Stimulated activated CD8-positive, alpha-beta memory T cell treated with anti-CD3 and anti-CD28 coated beads, Interleukin-4, amount 100 ng/mL, for 4 hours (primary cell): Measurements from ENCODE around the gene CASKIN1.
A peak's percentile ranks its signal among the peaks of the same experiment; 100 is the strongest.

Experiments
- DNase-seq, 2 donors: peaks; one replicate each; pipeline ENCODE4 v3.0.0-alpha.2; 2020; ENCODE audit warnings: low read depth in 2 of 2, low spot score in 1 of 2

CASKIN1 gene

DNA sequence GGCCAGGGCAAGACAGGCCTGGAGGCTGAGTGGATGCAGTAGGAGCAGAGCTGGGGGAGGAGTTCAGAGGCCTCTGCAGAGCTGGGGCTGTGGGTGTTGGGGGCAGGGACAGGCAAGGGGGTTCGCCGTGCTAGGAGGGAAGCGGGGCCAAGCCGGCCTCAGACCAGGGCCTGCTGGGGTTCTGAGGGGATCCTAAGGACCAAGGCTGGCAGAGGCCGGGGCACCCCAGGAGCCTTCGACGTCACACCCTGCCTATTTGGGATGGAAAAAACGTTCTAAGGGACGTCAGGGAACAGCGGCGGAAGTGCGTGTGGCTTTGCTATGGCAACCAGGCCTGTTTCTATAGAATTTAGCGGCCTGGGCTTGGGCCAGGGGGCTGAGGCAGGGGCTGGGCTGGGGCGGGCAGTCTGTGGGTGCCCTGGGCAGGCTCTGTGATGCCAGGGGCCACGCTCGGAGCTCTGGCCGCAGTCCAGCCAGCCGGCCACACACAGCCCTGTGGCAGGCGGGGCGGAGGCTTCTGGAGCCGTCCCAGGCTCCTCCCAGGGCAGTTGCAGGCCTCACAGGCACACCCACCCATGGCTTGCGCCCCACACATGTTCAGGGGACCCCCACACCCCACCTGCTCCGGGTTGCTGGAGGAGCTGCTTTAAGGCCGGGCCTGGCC, 37.1 kb downstream of the CASKIN1 start:
- no peak for DNase-seq

DNA sequence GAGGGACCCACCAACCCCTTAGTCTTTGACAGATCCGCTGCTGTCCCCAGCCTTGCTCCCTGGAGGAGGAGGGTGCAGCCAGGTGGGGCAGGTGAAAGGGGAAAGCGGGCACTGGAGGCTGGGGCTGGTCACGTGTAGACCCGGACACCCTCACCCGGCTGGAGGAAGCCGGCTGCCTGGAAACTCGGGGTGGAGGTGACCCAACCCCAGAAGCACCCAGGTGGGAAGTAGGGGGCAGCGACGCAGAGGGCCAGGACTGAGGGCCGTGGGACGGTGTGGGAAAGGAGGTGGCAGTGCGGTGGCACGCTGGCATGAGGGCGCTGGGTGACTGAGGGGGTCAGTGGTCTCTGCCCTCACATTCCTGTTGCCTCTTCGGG, 38.2 kb downstream of the CASKIN1 start:
- no peak for DNase-seq

DNA sequence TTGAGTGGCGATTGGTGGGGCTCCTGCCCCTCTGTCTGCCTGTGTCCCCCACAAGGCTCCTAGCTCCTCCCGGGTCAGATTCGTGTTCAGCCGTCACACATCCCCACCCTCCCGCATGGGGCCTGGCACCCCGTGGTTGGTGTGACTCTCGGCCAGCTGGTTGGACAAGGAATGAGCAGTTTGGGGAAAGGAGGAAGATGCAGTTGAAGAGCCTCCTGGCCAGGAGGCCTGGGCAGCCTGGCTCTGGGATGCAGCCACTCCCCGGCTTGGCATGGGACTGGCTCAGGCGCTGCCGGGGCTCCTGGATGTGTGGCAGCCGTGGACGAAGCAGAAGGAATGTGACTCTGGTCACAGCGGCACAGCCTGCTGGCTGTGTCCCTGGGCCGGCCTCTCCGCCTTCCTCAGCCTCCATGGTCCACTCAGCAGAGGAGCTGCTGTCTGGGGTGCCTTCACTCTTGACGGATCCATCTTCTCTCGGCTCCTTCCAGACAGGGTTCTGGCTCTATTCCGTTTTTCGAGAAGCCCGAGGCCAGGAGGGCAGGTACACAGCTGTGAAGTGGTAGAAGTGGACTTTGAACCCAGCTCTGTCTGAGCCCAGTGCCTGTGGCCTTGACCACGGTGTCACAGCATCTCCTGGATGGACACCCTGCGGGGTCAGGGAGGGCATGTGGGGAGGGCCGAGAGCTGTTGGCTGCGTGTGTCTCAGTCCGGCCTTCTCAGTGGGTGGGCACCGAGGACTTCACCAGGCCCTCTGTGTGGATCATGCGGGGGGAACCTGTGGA, 38.7 kb downstream of the CASKIN1 start:
- DNase-seq: no peak

DNA sequence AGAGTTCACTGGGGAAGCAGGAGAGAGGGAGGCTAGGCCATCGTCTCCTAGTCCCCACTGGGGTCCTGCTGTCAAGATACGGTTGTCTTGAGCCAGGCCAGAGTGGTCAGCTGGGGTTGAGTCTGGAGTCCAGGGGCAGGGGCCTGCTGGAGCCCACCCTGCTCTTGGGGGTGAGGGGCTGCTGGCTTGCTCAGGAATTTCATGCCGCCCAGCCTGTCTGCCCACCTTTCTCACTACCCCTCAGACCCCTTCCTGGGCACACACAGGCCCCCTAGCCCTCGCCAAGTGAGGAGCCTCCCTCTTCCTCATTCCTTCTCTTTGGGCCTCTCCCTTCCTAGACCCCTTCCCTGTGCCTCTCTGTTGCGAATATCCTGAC, 39.6 kb downstream of the CASKIN1 start:
- no peak for DNase-seq

DNA sequence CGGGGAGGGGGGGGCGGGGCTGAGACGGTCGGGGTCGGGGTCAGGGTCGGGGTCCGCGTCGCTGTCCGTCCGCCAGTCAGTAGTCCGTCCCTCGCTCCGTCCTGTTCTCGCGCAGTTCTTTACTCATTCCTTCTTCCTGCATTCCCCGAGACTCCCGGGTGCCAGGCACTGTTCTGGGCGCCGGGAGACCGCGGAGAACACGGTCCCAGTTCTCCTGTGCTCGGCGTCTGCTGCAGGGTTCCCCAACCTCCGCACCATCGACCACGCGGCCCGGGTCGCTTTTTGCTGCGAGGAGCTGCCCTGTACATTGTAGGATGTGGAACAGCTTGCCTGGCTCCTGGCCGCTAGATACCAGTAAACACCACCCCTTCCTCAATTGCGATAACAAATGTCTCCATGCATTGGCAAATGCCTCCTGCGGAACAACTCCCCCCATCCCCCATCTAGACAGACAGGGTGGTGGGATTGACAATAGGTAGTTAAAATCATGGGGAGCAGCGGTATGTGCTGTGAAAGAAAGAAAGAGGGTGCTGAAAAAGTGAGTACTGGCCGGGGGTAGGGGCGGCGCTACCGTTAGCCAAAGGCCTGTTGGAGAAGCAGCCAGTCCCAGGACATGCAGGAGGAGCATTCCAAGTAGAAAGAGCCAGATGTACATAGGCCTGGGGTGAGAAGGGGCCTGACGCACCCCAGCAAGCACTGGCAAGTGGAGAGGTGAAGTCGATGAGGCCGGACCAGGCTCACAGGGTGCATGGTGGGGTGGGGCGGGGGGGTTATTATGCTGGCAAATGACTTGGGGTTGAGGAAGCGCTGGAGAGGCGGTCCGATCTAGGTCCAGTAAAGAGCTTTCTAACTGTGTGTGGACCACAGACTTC, 40.2 kb downstream of the CASKIN1 start:
- no peak for DNase-seq

DNA sequence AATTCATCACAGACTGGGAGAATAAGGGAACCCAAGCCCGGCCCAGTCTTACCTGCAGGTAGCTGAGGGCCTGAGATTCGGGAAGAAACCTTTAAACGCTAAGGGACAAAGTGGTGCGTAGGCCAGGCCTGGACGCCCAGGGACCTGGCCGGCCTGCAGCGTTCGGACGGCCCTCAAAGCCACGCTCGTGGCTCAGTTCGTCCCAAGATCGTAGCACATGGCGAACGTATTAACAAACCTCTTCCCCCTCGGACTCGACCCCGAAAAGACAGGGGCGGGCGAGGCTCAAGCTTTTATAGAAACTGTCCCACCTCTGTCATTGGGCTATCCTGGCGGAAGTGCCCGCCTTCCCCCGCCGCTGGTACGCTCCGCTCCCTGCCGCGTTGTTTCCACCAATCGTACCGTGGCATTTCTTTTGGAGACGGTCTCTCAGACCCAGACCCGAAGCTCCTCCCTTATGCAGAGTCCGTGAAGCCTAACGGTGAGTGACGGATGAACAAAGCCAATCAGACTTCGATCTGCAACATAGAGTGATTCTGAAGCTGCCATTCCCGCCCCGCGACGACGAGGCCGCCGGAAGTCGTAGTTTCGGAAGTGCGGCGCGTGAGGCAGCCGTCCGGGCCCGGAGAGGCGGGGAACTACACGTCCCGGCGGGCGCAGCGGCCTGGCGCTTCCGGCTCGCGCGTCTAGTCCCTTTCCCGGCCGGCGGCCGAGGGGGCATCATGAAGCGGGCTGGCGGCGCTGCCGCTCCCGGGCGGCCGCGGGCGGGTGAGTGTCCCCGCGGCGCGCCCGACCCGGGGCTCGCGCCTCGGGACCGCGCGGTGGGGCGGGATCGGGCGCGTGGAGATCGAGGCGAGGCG, 41.1 kb downstream of the CASKIN1 start, which contains the start of gene TRAF7:
Gene TRAF7 (plus strand): TSS at position 692 of the 860 bp plus-strand sequence. CDS start 8,139 bp downstream, outside the sequence.
- peak; percentile 89 to 93 for DNase-seq

DNA sequence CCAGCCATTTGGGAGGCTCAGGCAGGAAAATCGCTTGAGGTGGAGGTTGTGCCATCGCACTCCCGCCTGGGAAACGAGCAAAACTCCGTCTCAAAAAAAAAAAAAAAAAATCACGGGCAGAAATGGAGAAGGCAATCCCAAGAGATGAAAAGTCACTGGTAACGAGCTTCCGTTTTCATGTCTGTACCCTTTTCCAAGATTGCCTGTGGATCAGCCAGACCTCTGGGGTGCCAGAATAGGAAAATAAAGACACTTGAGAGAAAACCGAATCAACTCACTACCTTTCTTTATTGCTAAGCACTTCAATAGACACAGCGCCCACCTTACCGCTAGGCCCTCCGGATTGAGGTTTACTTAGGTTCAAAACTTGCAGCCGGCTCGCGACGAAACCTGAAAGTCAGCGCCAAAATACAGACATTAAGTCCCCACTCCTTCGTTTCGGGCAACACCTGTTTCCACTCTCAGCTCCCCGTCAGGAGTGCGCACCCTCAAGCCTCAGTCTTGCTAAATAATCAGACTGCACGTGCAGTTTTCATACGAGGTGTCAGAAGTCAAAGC, 41.8 kb downstream of the CASKIN1 start:
- no peak for DNase-seq

DNA sequence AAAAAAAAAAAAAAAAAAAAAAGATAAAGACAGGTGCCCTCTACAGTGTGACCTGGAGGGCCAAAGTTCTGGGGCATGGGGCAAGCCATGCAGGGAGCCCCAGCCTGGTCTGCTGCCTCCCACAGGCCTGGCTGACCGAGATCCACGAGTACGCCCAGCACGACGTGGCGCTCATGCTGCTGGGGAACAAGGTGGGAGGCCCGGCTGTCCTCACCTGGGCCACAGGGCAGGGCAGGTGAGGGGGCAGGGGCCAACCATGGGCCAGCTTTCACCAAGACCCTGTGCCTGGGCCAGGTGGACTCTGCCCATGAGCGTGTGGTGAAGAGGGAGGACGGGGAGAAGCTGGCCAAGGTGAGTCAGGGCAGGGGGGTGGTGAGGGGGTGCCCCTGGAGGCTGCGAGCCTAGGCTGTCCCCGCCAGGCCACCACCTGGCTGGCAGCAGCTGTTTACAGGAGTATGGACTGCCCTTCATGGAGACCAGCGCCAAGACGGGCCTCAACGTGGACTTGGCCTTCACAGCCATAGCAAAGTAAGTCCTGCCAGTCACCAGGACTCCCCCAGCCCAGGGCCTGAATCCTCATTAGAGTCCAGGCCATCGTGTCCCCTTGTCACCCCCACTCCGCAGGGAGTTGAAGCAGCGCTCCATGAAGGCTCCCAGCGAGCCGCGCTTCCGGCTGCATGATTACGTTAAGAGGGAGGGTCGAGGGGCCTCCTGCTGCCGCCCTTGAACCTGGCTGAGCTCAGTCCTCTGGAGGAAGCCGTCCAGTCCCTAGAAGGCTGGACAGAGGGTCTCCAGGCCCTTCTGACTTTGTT, 43.5 kb downstream of the CASKIN1 start:
- no peak for DNase-seq

DNA sequence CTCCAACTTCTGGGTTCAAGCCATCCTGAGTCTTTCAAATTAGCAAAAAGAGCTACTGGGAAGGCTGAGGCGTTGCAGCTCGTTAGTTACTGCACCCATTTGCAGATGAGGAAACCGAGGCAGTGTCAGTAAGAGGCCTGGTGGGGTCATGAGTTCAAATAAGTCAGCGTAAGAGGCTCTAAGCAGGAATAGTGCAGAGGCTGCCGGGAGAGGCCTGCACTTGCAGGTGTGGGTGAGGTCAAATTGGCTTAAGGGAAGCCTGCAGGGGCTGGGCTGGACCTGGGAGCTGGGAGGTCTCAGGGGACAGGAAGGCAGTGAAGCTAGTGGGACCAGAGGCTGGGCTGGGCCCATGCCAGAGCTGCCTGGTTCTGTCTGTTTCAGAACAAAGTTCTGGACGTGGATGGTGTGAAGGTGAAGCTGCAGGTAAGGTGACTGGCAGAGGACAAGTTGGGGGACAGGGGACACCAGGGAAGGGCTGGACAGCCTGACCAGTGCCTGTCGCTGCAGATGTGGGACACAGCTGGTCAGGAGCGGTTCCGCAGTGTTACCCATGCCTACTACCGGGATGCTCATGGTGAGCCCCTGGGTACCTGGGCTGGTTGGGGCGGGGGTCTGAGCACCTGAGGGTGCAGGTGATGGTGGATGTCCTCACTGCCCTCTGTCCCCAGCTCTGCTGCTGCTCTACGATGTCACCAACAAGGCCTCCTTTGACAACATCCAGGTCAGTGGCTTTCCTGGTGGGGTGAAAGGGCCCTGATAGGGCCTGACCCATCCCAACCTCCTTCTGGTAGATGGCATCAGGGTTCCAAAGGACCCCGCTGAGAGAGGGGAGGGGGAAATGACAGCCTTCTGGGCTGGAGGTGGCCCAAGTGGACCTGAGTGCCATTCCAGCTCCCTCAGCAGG, 45.0 kb downstream of the CASKIN1 start:
- no peak for DNase-seq

DNA sequence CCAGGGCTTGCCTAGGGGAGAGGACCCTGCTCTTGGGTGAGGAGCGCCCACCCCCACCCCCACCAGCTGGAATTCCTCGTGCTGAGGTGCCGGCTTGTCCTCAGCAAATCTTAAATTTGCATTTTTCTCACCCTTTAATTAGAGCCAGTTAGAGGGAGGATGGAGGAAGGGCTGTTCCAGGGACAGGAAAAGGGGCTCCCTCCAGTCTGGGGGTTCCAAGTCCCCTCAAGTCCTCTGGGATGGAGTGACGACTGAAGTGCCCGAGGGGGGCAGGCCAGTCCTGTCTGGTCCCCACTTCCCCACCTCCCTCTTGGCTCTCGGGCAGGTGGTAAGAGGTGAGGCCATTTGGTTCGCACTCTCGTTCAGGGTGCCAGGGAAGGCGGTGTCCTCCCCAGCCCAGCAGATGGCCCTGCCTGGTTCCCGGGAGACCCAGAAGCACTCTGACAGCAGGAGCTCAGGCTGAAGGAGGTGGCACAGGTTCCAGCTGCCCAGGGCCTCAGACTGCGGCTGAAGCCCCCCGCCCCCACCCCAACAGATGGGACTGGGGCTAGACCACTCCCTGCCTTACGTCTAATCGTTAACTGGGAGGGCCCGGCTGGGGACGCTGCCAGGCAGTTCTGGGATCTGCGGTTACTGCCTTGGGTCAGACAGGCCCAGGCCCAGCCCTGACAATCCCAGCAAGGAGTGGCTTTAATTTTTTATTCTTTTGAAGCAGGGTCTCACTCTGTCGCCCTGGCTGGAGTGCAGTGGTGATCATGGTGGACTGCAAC, 45.8 kb downstream of the CASKIN1 start:
- DNase-seq: no peak

DNA sequence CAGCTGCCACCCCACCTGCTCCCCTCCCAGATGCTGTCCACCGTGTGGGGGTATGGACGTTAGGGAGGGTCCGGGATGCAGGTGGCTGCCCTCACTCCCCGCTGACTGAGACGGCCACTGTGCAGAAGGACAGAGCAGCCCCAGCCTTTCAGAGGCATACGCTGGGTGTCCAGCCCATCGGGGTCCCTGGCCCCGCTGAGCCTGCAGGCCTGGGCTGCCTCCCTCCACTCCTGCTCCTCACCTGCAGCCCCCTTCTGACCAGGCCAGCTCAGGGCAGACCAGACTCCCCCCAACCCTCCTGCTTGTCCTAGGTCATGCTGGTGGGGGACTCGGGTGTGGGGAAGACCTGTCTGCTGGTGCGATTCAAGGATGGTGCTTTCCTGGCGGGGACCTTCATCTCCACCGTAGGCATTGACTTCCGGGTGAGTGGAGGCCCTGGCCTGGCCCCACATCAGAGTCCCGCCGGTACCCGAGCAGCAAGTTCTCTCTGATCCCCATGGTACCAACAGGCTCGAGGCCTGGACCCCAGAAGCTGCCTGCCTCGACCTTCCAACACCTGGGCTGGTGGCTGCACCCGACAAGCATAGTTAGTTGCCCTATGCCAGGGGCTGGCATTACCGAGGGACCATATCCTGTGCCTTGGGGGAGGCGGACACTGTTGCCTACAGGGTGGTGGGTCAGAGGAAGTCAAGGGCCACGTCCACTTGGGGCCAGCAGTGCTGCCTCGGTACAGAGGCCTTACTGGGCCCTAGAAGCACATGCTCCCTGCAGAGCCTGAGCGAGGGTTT, 46.6 kb downstream of the CASKIN1 start:
- DNase-seq: no peak

DNA sequence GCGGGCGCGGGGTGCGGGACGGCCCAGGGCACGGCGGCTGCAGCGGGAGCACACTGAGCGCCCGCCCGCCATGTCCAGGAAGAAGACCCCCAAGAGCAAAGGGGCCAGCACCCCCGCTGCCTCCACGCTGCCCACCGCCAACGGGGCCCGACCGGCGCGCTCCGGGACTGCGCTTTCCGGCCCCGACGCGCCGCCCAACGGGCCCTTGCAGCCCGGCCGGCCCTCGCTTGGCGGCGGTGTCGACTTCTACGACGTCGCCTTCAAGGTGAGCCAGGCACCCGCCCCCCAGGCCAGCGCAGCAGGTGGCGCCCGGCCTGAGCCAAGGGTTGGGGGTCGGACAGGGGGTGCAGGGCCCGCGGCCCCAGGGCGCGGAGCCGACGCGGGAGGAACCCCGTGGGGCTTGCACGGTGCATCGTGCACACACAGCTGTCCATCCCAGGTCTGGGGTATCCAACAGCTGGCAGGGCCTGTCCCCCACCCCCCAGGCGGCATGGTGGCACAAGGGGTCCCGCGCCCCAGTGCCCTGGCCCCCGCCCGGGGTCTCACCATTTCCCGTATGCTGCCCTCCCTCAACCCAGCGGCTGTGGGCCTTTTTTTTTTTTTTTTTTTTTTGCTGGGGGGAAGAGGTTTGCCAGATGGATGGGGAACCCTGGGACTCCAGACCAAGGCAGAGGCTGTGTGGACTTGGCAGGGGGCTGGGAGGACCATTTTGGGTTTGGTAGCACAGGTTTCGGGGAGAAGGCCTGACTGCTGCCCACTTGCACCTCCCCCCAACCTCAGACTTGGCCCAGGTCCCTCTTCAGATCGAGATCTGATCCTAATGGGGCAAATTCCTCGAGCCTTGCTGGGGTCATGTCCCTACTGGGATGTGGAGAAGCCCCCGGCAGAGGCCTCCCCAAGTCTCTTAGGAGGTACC, 47.4 kb downstream of the CASKIN1 start:
- DNase-seq: no peak

DNA sequence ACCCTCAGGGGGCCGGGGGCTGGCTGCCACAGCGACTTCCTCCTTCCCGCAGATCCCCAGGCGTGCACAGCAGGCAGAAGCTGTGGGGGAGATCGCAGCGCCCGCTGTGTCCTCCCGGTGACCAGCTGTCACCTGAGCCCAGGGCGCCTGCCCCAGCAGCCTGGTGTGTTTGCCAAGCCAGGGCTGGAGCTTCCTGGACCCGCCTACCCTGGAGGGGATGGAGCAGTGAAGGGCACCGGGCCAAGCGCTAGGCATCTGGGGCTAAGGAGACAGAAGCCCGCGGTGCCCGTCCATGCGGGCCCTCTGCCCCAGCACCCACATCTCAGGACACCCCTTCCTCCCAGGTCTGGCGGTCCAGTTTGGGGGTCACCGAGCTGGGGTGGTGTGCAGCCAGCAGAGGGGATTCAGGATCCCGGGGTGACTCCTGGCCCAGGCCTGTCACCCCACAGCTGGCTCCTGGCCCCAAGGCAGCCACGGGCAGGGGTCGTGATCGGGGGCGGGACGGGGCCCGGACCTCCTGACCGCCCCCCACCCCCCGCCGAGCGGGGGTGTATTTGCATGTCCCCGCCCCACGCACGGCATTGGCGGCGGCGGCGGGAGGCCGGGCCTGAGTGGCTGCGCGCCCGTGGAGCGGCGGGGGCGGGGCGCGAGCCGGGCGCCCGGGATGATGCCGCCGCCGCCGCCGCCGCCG, 48.3 kb downstream of the CASKIN1 start, which contains the start of gene RAB26:
Gene RAB26 (plus strand): TSS at position 645 of the 691 bp plus-strand sequence. CDS start 159 bp downstream, outside the sequence.
- no peak for DNase-seq

DNA sequence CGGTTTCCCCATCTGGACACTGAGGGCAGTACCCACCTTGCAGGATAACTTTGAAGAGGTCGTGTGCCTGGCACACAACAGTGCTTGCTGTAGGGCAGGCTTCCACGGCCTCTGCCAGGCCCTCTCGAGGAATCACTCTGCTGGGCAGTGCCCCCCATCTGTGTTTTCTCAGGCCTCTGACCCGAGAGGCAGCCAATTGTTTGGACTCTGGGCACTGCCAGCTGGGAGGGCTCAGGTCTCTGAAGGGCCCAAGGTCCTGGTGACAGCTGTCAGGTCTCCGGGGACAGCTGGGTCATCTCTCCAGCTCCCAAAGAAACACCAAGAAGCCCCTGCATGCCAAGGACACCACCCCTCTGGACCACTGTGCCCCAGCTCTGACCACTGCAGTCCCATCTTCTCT, 49.0 kb downstream of the CASKIN1 start:
- no peak for DNase-seq

DNA sequence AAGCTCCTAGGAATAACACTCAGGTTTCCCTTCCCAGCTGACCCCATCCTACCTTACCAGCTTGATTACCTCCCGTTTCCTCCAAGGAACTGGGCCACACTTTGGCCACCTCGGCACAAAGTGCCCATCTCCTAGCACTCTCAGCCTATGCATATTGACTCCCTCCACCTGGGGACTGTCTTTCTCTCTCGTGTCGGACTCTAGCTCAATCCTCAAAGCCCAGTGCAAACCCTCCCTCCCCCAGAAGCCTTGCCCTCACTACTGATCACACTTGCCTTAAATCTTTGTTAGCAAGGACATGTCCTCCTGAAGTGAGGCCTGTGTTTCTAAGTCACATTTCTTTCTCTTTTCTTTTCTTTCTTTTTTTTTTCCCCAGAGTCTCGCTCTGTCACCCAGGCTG, 50.6 kb downstream of the CASKIN1 start:
- no peak for DNase-seq
